PC-3 (cell line): ENCODE measurements around the gene TEAD1. TPM values are rescaled to one million over a fixed set of nuclear protein-coding genes. Genes with fewer than 3 reads are reported as not detected.

Experiments
- ATAC-seq: fragments of 200-7000 bp; cut with Tn5 transposase; 2 replicates; pipeline ENCODE4 v1.9.1; 2020; ENCODE audit warnings: mild to moderate bottlenecking, moderate library complexity
- BruUV-seq: library from RNA; stranded (reverse); fragments of 400-500 nt; replicated peaks from 2 replicates; lab custom pipeline; 2021; lab: Mats Ljungman, UMichigan
- CTCF ChIA-PET: fragments of 300-600 bp; sonication (Branson Sonifier 250); formaldehyde crosslinking; loops from one replicate; lab custom pipeline; 2022; ENCODE audit warnings: antibody characterized with exemption; lab: Charles Lee
- POLR2A ChIA-PET: fragments of 300-600 bp; sonication (Branson Sonifier 250); formaldehyde crosslinking; loops from one replicate; lab custom pipeline; 2022; ENCODE audit warnings: antibody characterized with exemption; ENCODE audit not compliant: unreplicated experiment; lab: Charles Lee
- DNase-seq: peaks from one replicate; pipeline ENCODE4 v3.0.0-alpha.2; 2015
- H2AFZ ChIP-seq: fragments of 300-600 bp; sonication (generic); 2 replicates; pipeline ENCODE4 v1.6.0; 2016; ENCODE audit warnings: antibody characterized with exemption, low read length
- H3F3A ChIP-seq: fragments of 300-600 bp; sonication (generic); one replicate; pipeline ENCODE4 v1.6.0; 2017; ENCODE audit warnings: antibody characterized with exemption, low read length, control low read depth, mild to moderate bottlenecking; ENCODE audit not compliant: unreplicated experiment
- H3K27ac ChIP-seq: fragments of 300-600 bp; sonication (generic); 2 replicates; pipeline ENCODE4 v1.5.1; 2016; ENCODE audit warnings: mild to moderate bottlenecking, low read length
- H3K27me3 ChIP-seq: fragments of 300-600 bp; sonication (generic); 2 replicates; pipeline ENCODE4 v1.6.1; 2016; ENCODE audit warnings: low read length, mixed read lengths
- H3K36me3 ChIP-seq: fragments of 300-600 bp; sonication (generic); 2 replicates; pipeline ENCODE4 v1.6.1; 2016; ENCODE audit warnings: low read depth, mixed run types, low read length, mixed read lengths
- H3K4me1 ChIP-seq: fragments of 300-600 bp; sonication (generic); 2 replicates; pipeline ENCODE4 v1.5.1; 2016; ENCODE audit warnings: low read length; ENCODE audit not compliant: insufficient read depth
- H3K4me2 ChIP-seq: fragments of 300-600 bp; sonication (generic); 2 replicates; pipeline ENCODE4 v1.6.0; 2016; ENCODE audit warnings: low read length
- H3K4me3 ChIP-seq: fragments of 300-600 bp; sonication (generic); 2 replicates; pipeline ENCODE4 v1.5.1; 2016; ENCODE audit warnings: mild to moderate bottlenecking, low read length, mixed read lengths
- H3K79me2 ChIP-seq: fragments of 300-600 bp; sonication (generic); 2 replicates; pipeline ENCODE4 v1.6.1; 2017; ENCODE audit warnings: low read length, mixed read lengths
- H3K9ac ChIP-seq: fragments of 300-600 bp; sonication (generic); 2 replicates; pipeline ENCODE4 v1.6.0; 2016; ENCODE audit warnings: mild to moderate bottlenecking, low read length
- H3K9me2 ChIP-seq: fragments of 300-600 bp; sonication (generic); replicated peaks from 2 replicates; pipeline ENCODE4 v1.6.1; 2016; ENCODE audit warnings: mixed run types, low read length, mixed read lengths
- H3K9me3 ChIP-seq: fragments of 300-600 bp; sonication (generic); 2 replicates; pipeline ENCODE4 v1.6.1; 2016; ENCODE audit warnings: low read length, mixed read lengths
- H4K20me1 ChIP-seq: fragments of 300-600 bp; sonication (generic); 2 replicates; pipeline ENCODE4 v1.6.1; 2016; ENCODE audit warnings: low read length, mixed read lengths
- CTCF ChIP-seq: fragments of 300-600 bp; sonication (generic); conservative IDR thresholded peaks from 2 replicates; pipeline ENCODE4 v1.5.1; 2017; ENCODE audit warnings: antibody characterized with exemption, low read depth, mild to moderate bottlenecking, low read length
- EZH2 ChIP-seq: fragments of 300-600 bp; sonication (generic); IDR thresholded peaks from one replicate; pipeline ENCODE4 v1.6.1; 2017; ENCODE audit warnings: antibody characterized with exemption, mild to moderate bottlenecking, low read length; ENCODE audit not compliant: unreplicated experiment
- EZH2phosphoT487 ChIP-seq: fragments of 300-600 bp; sonication (generic); IDR thresholded peaks from 2 replicates; pipeline ENCODE4 v1.6.1; 2018; ENCODE audit warnings: mild to moderate bottlenecking, antibody characterized with exemption, low read length, borderline replicate concordance
- intact Hi-C: fragments of 100-400 bp; cut with micrococcal nuclease; formaldehyde crosslinking; loops from 2 replicates; pipeline ENCODE4 v1.9.0; 2023
- total RNA-seq: library from RNA; depleted of rRNA; stranded (reverse); fragments of >200 nt; gene quantifications from 2 replicates; pipeline ENCODE4 v1.2.3, GENCODE V29; 2014

TEAD1 gene
- total RNA-seq, 1 experiment from 2014 or later = 70.2 TPM

GRCh38 chr11:12764187-12764914 lies 90.1 kb downstream of the TEAD1 start:
- Histone ChIP-seq H3K4me3 (no peak overlapping the region), H3K9me2 (no peaks in the 10 kb centered on the region), H3K27ac (no peak overlapping the region), H2AFZ (no peak overlapping the region), H3K9ac (no peak overlapping the region), H3F3A (no peaks in the 10 kb centered on the region), H3K4me2 (no peak overlapping the region), H3K27me3 (no peaks in the 10 kb centered on the region), H3K36me3 (peaks cover 15% of the 10 kb centered on the region), H4K20me1 (peaks cover 5% of the 10 kb centered on the region; the same call in 1 of the 2 replicates), H3K4me1 (peaks cover 25% of the 10 kb centered on the region), H3K79me2 (peaks cover 84% of the 10 kb centered on the region), H3K9me3 (no peaks in the 10 kb centered on the region)
- TF ChIP-seq EZH2phosphoT487 (no peak), CTCF (no peak), EZH2 (no peak)
- ATAC-seq = no peak
- intact Hi-C loops = no loop called here
- ChIA-PET POLR2A (no interaction called here), CTCF (no interaction called here)
- DNase-seq = no peak
- no TSS peak for BruUV-seq

GRCh38 chr11:12765428-12765827 lies 91.2 kb downstream of the TEAD1 start:
- Histone ChIP-seq H3K9ac (no peak overlapping the region), H3K4me1 (peaks cover 35% of the 10 kb centered on the region), H3K27ac (no peak overlapping the region), H3K4me2 (no peak overlapping the region), H4K20me1 (peaks cover 5% of the 10 kb centered on the region; the same call in 1 of the 2 replicates), H2AFZ (no peak overlapping the region), H3K79me2 (peaks cover 78% of the 10 kb centered on the region), H3F3A (no peaks in the 10 kb centered on the region), H3K36me3 (peaks cover 15% of the 10 kb centered on the region), H3K27me3 (no peaks in the 10 kb centered on the region), H3K9me2 (no peaks in the 10 kb centered on the region), H3K9me3 (no peaks in the 10 kb centered on the region), H3K4me3 (no peak overlapping the region)
- ATAC-seq (no peak), DNase-seq (no peak)
- ChIA-PET CTCF (no interaction called here), POLR2A (no interaction called here)
- BruUV-seq = no TSS peak
- intact Hi-C loops = loop anchor here (5.0 kb wide), 1 partner anchor 122 kb away; no protein-coding TSS in a partner anchor
- TF ChIP-seq EZH2 (no peak), EZH2phosphoT487 (no peak), CTCF (no peak)

- TF ChIP-seq EZH2 = no peak
- no peak for TF ChIP-seq EZH2phosphoT487
- H3K9ac ChIP-seq = no peak overlapping the region
- DNase-seq (no peak), ATAC-seq (no peak)
- H4K20me1 ChIP-seq = no peaks in the 10 kb centered on the region
- peaks cover 33% of the 10 kb centered on the region for H3K4me1 ChIP-seq
- no peaks in the 10 kb centered on the region for H3K9me3 ChIP-seq
- no peak overlapping the region for H3K4me2 ChIP-seq
- H3K27me3 ChIP-seq = no peaks in the 10 kb centered on the region
- H3F3A ChIP-seq = no peaks in the 10 kb centered on the region
- H2AFZ ChIP-seq = no peak overlapping the region
- peaks cover 78% of the 10 kb centered on the region for H3K79me2 ChIP-seq
- no peak overlapping the region for H3K4me3 ChIP-seq
- H3K9me2 ChIP-seq = no peaks in the 10 kb centered on the region
- peaks cover 18% of the 10 kb centered on the region for H3K36me3 ChIP-seq
- POLR2A ChIA-PET = no interaction called here
- CTCF ChIA-PET = no interaction called here
- BruUV-seq = no TSS peak
- no peak overlapping the region for H3K27ac ChIP-seq
- intact Hi-C loops = loop anchor here (5.0 kb wide), 1 partner anchor 120 kb away; no protein-coding TSS in a partner anchor
These were observed 92.8 kb downstream of the TEAD1 start for GRCh38 chr11:12767027-12767426.
